HG02588 (cell line): Measurements from ENCODE around the gene LZTFL1.

Source experiments
- ATAC-seq: cut with Tn5 transposase; IDR thresholded peaks from one replicate; pipeline ENCODE4 v1.9.1; 2021; ENCODE audit warnings: mild to moderate bottlenecking, moderate library complexity; ENCODE audit not compliant: unreplicated experiment

The LZTFL1 gene

GRCh38 chr3:45787551-45787950 lies 54.4 kb downstream of the LZTFL1 start:
- no peak for ATAC-seq

- ATAC-seq, result no peak
Measured at GRCh38 chr3:45786801-45787495, 55.0 kb downstream of the LZTFL1 start.

- no peak for ATAC-seq
Measured at GRCh38 chr3:45785605-45786150, 56.2 kb downstream of the LZTFL1 start.

GRCh38 chr3:45783667-45784066 lies 58.3 kb downstream of the LZTFL1 start:
- ATAC-seq, result no peak

GRCh38 chr3:45782381-45782780 lies 59.5 kb downstream of the LZTFL1 start:
- ATAC-seq, result no peak

GRCh38 chr3:45781841-45782240 lies 60.1 kb downstream of the LZTFL1 start:
- ATAC-seq, result no peak

GRCh38 chr3:45781271-45781670 lies 60.6 kb downstream of the LZTFL1 start:
- no peak for ATAC-seq

- ATAC-seq, result no peak
Measured at GRCh38 chr3:45779746-45780735, 61.9 kb downstream of the LZTFL1 start.

GRCh38 chr3:45778761-45779201 lies 63.1 kb downstream of the LZTFL1 start:
- ATAC-seq, result no peak

- ATAC-seq, result no peak
Measured at GRCh38 chr3:45777746-45778386, 64.1 kb downstream of the LZTFL1 start.

GRCh38 chr3:45777111-45777745 lies 64.7 kb downstream of the LZTFL1 start:
- no peak for ATAC-seq

GRCh38 chr3:45776611-45777010 lies 65.3 kb downstream of the LZTFL1 start:
- ATAC-seq, result no peak

GRCh38 chr3:45776301-45776595 lies 65.7 kb downstream of the LZTFL1 start:
- ATAC-seq, result no peak

- ATAC-seq, result no peak
Measured at GRCh38 chr3:45775571-45776300, 66.2 kb downstream of the LZTFL1 start.

- ATAC-seq, result no peak
Measured at GRCh38 chr3:45774581-45775521, 67.1 kb downstream of the LZTFL1 start.

- no peak for ATAC-seq
Measured at GRCh38 chr3:45773714-45774449, 68.0 kb downstream of the LZTFL1 start.
